Measurements from ENCODE around the gene MBD3L5.

DNA sequence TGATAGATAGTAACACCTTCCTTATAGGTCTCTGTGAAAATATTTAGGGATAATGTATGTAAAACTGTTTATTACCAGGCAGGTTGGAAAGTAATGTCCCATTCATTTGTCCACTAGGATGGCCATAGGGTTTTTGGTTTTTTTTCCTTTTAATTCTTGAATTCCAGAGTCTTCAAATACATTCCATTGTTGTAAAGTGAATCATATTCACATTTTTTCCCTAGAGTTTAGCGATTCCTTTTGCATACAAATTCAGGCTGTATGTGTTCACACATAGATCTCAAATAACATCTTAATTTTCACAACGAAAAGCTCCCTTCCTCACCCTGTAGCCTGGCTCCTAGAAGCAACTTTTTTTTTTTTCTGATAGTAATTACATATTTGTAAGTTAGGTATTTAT is 37.3 kb downstream of the MBD3L5 start:
- TF ChIP-seq, protein P1, sequence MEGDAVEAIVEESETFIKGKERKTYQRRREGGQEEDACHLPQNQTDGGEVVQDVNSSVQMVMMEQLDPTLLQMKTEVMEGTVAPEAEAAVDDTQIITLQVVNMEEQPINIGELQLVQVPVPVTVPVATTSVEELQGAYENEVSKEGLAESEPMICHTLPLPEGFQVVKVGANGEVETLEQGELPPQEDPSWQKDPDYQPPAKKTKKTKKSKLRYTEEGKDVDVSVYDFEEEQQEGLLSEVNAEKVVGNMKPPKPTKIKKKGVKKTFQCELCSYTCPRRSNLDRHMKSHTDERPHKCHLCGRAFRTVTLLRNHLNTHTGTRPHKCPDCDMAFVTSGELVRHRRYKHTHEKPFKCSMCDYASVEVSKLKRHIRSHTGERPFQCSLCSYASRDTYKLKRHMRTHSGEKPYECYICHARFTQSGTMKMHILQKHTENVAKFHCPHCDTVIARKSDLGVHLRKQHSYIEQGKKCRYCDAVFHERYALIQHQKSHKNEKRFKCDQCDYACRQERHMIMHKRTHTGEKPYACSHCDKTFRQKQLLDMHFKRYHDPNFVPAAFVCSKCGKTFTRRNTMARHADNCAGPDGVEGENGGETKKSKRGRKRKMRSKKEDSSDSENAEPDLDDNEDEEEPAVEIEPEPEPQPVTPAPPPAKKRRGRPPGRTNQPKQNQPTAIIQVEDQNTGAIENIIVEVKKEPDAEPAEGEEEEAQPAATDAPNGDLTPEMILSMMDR (IDR thresholded peaks at IDR 0.05), result no peak
- no peak for TF ChIP-seq POLR2A (IDR thresholded peaks at IDR 0.05)
